GM18907 (cell line): ENCODE measurements around the gene POLD3.
"Not testable (repeated sequence)": the region's sequence is repeated elsewhere in the genome, so short reads cannot be mapped to it uniquely, and the experiment has no call there.

Experiments used
- ATAC-seq: cut with Tn5 transposase; IDR thresholded peaks from one replicate; pipeline ENCODE4 v1.9.1; 2021; ENCODE audit warnings: mild to moderate bottlenecking, moderate library complexity; ENCODE audit not compliant: unreplicated experiment

The POLD3 gene

DNA sequence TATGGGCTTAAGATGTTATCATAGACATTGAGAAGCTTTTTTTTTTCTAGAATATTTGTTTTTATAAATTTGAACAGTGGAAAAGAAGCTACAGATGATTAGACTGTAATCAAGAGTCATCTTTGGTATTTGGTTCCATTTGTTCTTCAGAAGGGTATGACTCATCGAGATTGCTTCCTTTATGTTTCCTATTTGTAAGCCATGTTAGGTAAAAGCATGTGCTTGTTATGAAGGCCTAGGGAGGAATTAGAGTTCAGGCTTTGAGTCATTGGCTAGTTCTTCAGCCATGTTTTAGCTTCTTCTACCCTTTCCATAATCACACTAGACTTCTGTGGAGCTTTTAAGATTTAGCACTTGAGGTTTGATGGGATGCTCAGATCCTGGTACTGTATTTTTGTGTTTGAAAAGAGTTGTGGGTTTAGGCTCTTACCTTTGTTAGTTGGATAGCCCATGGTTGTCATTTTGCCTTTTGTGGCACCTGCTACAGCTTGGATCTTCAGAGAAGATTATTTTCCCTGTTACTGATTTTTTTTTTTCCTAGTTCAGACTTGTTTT, 44.3 kb downstream of the POLD3 start:
- no peak for ATAC-seq

- no peak for ATAC-seq
Measured at GRCh38 chr11:74637700-74638099, 45.3 kb downstream of the POLD3 start.

DNA sequence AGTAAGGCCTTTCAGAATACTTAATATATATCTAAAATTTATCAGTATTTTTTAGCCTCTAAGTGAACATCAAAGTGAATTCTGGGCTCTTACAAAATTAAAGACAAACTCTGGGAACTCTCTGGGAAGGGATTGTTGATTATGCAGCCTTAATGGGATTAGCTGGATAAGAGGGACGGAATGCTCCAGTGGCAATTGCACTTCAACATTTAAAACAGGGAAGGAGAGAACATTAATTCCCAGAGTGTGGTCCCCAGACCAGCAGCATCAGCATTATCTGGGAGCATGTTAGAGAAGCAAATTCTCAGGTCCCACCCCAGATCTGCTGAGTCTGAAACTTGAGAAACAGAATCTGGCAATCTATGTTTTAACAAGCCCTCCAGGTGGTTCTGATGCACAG, 46.5 kb downstream of the POLD3 start:
- no peak for ATAC-seq

GRCh38 chr11:74639533-74639932, 47.2 kb downstream of the POLD3 start:
- ATAC-seq: no peak

DNA sequence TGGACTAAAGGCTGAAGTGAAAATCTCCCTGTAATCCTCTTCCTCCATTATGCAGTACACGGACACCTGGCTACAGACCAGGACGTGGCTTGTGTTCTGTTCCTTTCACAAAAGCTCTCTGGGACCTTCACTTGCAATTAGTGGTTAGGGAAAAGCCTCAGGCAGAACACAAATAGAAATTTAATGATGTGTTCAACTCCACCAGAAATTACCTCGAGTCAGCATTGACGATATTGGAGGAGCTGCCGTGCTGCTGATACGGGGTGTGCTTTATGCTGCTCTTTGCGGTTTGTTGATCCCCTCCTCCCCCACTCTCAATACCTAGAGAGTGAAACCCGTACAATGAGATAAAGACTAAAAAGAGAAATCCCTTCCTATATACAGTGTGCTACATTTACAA, 48.9 kb downstream of the POLD3 start:
- no peak for ATAC-seq

GRCh38 chr11:74641905-74642304, 49.5 kb downstream of the POLD3 start:
- no peak for ATAC-seq

GRCh38 chr11:74642912-74643311, 50.5 kb downstream of the POLD3 start:
- no peak for ATAC-seq

GRCh38 chr11:74644081-74644480, 51.7 kb downstream of the POLD3 start:
- ATAC-seq: no peak

DNA sequence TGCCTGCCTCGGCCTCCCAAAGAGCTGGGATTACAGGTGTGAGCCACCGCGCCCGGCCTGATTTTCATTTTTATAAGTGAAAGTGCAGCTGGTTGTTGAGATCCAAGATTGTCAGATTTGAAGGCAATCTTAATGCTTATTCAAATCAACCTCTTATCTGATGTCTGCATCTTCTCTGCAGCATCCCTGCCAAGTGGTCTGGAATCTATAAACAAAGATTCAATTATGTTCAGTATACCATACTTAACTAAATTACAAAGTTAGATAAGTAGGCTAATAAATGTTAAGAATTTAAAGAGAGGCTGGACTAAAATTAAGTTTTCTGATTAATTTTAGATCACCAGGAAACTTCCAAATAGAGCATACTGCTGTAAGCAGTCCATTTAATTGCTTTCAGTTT, 53.8 kb downstream of the POLD3 start:
- no peak for ATAC-seq

GRCh38 chr11:74646954-74647353, 54.6 kb downstream of the POLD3 start:
- no peak for ATAC-seq

DNA sequence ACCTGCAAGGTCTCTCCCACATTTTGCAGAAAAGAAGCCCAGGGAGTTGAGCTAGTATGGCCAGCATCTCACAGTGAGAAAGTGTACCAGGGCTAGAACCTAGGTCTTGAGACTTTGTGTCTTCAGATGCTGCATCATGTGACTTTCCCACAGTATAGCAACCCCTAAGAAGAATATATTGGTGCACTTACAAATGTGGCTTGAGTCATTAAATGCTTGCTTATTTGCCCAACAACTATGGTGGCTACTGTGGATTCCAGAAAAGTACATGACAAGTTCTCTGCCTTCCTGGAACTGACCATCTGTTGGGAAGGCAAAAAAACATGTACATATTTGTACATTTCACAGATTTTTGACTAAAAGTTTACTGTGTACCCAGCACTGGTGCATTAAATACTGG, 55.0 kb downstream of the POLD3 start:
- ATAC-seq: no peak

DNA sequence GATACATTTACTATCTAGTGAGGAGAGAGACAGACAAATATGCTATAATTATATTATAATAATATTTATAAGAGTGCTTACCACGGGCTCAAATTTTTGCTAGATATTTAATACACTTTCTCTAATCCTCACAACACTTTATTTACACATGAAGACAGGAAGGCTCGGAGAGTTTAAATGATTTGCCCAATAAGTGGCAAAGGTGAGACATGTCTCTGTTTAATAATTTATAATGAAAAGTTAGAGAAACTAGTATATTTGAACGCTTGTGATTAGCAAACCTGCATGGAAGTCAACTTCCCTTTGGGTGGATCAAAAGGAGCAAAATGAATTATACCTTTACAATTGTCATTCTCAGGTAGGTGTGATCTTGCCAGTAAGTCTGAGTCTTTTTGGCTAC, 55.4 kb downstream of the POLD3 start:
- ATAC-seq: no peak

DNA sequence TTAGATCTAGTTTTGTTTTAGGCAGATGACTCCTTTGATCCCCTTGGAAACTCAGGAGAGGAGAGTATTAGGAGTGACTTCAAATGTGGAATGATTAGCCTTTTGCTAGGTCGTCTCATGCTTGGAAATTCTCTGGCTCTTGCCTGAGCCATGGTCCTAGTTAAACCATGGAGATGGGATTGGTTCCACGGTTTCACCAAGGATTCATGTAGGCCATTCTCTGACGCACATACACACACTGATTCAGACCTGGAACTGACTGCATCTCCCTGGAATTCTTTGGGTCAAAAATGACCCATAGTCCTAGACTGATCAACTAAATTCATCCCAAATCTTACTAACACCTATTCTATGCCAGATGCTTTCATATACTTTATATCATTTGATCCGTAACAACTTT, 56.5 kb downstream of the POLD3 start:
- no peak for ATAC-seq

GRCh38 chr11:74650498-74650897, 58.1 kb downstream of the POLD3 start:
- no peak for ATAC-seq

DNA sequence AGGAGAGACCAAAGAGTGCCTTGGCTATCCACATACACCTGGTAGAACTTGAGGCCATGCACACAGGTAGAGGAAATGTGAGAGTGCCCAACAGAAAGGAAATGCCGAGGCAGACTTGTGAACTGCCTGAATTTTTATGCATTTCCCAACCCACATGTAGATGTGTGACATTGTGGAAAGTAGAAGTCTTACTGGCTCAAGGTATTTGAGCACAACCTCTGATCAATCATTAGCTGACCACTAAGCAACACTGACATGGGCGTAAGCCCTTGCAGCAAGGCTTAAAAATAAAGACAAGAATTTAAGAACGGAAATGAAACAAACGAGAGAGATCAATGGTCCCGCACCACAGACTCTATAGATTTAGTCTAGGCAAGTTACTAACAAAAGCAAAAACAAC, 62.6 kb downstream of the POLD3 start:
- ATAC-seq: no peak

DNA sequence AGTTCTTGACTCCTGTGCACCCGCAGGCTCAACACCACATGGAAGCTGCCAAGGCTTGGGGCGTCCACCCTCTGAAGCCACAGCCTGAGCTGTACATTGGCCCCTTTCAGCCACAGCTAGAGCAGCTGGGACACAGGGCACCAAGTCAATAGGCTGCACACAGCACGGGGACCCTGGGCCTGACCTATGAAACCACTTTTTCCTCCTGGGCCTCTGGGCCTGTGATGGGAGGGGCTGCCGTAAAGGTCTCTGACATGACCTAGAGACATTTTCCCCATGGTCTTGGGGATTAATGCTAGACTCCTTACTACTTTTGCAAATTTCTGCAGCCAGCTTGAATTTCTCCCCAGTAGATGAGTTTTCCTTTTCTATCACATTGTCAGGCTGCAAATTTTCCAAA, 66.7 kb downstream of the POLD3 start:
- ATAC-seq: not testable (repeated sequence)

- ATAC-seq: no peak
Measured at GRCh38 chr11:74662487-74663103, 70.2 kb downstream of the POLD3 start.

DNA sequence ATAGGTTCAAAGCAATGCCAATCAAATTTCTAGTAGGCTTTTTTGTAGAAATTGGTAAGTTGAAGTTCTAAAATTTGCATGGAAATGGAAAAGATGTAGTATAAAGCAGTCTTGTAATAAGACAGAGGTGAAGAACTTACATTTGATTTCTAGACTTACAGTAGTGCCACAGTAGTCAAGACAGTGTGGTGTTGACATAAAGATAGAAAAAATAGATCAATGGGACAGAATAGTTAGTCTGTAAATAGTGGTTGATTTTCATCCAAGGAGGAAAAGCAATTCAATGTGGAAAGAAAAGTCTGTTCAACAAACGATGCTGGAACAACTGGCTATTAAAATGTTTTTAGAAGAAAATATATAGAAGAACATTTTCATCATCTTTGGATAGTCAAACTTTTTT, 70.9 kb downstream of the POLD3 start:
- ATAC-seq: no peak

GRCh38 chr11:74669211-74670160, 77.1 kb downstream of the POLD3 start:
- ATAC-seq: no peak

DNA sequence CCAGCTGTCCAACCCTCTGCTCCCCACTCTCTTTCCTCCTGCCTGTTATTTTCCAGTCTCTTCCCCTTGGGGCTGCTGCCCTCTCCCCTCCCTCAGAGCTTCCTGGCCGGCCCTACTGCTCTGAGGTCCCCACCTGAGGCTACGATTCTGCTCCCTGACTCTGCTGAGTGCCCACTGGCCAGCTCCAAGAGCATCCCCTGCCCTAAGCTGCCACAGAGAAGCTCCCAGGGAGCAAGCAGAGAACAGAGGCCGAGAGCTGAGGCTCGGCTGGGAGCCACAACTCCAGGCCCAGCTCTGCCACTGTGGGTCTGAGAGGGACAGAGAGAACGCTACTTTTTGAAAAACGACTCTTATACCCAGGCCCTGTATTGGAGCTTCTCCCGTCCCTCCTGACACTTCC, 77.8 kb downstream of the POLD3 start:
- no peak for ATAC-seq

DNA sequence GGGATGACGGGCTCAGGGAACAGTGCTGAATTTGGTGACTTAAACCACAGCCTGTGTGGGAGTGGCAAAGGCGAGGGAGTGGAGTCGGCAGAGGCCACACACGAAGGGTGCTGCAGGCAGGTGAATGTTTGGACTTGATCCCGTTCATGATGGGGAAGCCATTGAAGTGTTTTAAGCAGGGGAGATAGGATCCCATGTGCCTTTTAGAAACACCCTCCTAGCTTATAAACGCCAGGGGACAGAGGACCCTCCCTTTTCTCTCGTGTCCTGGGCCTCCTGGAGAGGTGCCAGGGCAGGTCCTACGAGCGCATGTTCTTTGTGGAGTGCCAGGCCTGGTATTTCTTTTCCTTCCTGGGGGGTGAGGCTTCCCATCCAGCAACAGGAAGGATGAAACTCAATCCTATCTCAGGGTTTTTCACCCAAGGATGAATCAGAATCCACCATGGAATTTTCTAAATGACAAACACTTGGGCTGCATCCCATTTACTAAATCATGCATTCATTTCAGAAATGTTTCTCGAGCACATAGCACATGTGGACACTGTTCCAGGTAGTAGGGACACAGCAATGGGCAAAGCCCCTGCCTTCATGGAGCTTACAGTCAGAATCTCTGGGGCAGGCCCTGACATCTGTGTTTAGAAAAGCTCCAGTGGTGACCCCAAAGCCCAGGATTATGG, 79.3 kb downstream of the POLD3 start:
- ATAC-seq: no peak
